ENCODE data around the gene RGS9BP.
"Not testable (repeated sequence)": the region's sequence is repeated elsewhere in the genome, so short reads cannot be mapped to it uniquely, and the experiment has no call there.

The RGS9BP gene, protein sequence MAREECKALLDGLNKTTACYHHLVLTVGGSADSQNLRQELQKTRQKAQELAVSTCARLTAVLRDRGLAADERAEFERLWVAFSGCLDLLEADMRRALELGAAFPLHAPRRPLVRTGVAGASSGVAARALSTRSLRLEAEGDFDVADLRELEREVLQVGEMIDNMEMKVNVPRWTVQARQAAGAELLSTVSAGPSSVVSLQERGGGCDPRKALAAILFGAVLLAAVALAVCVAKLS

DNA sequence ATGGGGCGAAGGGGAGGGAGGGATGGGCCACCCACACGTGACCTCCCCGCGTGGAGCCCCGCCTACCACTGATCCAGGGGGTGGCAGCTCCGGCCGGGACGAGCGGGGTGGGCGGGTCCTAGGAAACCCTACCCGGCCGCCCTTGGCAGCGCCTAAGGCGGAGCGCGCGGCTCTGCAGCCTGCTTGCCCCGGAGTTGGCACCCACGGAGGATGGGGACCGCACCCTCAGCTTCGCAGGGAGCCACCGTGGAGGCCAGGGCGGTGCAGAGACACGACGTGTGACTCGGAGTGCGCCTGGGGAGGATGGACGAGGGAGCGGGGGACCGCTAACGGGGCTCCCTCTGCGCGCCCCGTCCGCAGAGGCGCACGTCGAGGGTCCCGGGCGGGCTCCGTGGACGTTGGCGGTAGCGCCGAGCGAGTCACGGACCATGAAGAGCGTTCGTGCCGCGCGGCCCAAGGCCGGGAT lies at the start of gene RGS9BP:
TSS of gene RGS9BP (plus strand) at position 129 of the 466 bp plus-strand sequence. CDS start 416 bp downstream, outside the sequence.
- peak; percentile 67 for DNase-seq

DNA sequence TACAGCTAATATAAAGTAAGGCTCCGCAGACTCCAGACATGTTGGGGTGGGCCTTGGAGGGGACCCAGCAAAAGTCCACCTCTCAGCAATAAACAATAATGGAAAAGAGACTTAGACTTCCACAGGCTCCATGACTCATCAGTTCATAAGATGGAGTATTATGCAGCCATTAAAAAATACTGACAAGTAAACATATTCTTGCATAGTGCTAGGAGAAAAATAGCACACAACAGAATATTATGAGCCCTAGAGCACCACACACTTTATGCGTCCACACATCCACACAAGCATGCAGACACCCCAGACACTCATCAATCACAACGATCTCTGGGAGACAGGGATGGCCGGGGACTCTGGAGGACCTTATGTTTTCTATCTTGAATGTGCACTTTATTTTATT lies 48.7 kb upstream of the RGS9BP start:
- no peak for DNase-seq

DNA sequence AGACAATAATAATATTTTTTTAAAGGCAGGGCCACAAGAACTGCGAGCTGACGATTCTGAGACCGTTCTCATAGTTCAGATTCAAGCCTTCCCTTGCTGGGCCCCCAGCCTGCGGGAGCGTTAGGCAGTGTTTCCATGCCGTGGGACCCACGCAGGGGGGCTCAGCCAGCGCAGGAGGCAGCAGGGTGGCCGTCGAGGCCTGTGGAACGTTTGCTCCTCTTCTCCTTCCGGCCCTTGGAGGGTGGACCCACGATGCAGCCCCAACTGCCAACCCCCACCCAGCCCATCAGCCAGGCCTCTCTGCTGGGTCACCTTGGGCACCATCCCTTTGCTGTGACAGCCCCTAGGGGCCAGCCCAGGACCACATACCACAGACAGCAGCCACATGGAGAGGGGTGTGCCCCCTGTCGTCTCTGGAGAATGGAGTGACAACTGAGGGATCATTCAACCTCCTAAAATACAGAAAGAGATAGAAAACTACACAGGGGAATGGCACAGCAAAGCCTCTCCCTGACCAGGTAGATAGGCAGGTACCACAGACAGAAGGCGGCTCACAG lies 47.9 kb upstream of the RGS9BP start:
- no peak for DNase-seq

DNA sequence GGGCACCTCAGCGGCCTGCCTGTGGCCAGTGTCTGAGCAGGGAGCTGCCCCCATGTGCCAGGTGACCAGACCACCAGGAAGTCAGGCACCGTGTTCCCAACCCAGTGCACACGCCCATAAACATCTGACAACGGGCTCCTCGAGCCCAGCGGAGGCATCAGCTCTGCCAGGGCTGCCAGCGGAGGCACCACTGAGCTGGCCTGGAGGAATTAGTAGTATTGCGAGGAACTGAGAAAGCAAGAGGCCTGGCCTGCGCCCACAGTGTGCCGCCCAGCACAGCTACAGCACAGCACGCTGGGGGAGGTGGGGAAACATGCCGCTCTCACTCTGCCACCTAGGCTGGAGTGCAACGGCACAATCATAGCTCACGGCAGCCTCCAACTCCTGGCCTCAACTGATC lies 45.3 kb upstream of the RGS9BP start:
- no peak for DNase-seq

DNA sequence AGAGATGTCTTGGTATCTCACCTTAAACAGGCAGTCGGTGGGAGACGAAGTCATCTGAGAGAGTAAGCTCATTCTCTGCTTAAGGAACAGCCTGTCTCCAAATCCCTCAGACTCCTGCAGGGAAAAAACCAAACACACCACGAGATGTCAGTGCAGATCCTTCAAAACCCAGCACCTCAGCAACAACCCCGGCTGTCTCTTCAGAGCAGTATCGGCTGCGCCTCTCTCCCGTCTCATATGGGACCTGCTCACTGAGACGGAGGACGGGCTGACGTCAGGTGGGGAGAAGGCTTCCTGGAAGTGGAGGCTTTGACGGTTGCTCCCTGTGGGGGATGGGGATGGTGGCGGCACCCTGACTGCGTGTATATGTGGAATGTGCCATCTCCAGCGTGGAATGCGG lies 44.3 kb upstream of the RGS9BP start:
- no peak for DNase-seq

DNA sequence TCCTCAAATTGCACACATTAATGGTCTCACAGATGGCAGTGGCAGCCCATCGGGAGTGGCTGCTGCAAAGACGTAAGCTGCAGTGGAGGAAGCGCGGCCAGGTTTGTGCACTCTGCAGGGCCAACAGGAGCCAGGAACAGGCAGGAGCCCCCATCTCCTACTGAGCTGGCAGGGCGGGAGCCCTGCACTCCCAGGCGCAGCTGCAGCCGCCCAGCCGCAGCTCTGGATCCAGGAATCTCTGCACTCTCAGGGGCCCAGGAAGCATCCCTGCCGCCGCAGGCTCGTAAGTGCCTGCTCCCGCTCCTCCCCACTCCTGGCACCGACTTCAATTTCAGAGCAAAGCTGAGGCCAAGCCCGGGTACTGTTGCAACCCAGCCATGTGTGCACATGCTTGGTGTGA lies 38.2 kb upstream of the RGS9BP start:
- DNase-seq, result no peak

DNA sequence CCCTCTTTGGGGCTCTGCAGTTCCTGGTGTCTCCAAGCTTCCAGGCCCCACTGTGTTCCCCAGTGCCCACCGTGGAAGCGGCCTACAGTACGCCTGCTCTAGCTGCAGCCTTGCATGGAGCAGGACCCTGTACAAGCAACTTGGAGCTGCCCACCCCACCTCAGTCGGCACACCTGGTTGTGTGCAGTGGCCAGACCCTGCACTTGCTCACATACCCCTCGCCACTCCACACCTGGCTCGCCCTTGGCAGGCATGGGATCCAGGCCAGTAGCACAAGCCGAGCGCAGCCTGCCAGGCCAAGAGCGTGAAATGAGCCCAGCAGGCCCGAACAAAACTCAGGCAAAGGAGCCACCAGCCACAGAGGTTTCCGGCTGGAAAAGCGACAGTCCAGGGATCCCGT lies 37.0 kb upstream of the RGS9BP start:
- DNase-seq, result no peak

DNA sequence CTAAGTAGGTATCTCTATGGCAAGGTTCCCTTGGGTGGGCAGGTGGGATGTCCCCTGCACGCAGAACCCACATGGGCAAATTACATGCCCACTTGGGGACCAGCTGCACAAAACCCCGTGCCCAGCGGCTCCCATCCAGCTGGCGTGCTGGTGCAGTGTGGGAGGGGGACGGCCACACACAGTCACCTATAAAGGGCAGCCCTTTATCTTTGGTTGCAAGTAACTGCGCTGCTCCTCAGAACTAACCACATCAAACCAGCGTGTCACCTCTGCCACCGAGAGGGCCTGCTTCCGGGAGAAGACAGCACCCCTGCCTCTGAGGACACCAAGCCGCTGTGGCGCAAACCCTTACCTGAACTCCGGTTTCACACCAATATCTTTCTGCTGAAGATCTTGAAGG lies 32.9 kb upstream of the RGS9BP start:
- peak; percentile 74 for DNase-seq

DNA sequence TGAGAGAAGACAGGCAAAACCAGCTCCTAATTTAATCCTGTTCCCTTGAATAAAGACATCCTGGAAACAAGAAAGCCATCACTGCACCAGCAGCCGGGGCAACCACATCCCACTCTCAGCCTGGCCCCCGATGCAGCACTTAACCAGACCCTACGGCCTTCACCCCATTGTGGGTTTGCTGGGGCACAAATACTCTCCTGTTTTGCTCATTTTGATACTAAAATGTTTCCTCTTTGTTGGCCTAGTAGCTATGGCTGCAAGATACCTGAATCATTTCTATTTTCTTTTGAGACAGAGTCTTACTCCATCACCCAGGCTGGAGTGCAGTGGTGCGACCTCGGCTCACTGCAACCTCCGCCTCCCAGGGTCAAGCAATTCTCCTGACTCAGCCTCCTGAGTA lies 29.1 kb upstream of the RGS9BP start:
- DNase-seq, result no peak

DNA sequence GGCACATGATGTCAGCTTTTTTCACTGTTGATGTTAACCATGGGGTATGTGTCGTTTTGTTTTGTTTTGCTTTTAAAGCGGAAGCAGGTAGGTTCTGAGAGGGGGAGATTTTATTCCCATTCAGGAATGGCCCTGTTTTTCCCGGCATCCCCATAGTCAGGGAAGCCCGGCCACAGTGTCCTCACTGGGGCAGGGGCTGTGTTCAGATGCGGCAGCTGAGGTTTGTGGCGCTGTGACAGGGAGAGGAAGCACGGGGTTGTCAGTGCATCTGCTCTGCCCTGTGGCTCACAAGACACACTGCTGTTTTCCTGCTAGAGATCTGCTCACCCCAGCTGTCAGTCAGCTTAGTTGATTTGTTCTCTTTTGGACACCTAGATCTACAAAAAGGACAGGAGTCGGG lies 28.3 kb upstream of the RGS9BP start:
- no peak for DNase-seq

DNA sequence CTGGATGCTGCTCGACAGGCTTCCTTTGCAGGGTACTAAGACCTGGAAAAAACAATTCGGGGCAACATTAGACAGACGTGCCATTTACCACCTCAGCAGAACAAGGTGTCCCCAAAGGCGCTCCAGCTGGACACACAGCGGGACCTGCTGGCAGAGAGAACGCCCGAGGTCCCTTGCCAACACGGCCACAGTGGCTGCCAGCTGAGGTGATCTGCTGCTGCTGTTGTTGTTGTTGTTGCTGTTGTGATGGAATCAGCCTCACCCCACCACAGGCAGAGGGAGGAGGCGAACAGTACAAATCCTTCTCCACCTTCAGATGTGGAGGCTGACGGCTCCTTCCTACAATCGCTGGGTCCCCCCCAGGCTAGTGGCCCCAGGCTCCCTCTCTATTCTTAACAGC lies 25.9 kb upstream of the RGS9BP start:
- DNase-seq, result no peak

DNA sequence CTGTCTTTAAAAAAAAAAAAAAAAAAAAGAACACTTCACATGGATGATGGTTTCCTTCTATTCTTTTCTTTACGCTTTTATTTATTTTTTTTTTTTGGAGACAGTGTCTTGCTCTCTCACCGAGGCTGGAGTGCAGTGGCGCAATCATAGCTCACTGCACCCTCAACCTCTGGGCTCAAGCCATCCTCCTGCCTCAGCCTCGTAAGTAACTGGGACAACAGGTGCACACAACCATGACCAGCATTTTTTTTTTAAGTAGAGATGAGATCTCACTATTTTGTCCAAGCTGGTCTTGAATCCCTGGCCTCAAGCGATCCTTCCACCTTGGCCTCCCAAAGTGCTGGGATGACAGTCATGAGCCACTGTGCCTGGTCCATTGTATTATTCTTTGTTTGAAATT lies 25.0 kb upstream of the RGS9BP start:
- no peak for DNase-seq

DNA sequence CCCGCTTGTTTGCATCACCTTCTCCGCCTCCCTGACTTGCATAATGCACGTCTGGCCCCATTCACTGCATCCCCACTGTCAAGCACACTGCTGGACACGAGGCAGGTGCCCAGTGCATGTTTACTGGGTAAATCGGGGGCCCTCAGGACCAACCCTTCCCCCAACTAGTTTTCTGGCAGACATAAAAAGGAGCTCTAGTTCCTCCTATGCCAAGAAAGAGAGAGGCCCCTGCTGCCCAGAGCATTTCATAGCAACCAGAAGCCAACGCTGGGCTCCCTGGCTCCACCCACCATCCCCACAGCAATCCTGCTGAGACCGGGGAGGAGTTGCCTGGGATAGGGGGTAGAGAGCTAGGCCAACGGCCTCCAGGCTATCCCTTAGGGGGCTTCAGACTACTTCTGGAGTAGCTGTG lies 23.9 kb upstream of the RGS9BP start:
- no peak for DNase-seq

DNA sequence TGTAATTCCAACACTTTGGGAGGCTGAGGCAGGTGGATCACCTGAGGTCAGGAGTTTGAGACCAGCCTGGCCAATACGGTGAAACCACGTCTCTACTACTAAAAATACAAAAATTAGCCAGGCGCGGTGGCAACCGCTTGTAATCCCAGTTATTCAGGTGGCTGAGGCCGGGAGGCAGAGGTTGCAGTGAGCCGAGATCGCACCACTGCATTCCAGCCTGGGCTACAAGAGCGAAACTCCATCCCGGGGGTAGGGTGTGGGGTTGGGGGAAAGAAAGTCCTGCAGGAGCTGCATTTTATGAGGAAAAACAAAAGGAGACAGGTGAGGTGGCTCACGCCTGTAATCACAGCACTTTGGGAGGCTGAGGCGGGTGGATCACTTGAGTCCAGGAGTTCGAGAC lies 23.3 kb upstream of the RGS9BP start:
- DNase-seq, result not testable (repeated sequence)

DNA sequence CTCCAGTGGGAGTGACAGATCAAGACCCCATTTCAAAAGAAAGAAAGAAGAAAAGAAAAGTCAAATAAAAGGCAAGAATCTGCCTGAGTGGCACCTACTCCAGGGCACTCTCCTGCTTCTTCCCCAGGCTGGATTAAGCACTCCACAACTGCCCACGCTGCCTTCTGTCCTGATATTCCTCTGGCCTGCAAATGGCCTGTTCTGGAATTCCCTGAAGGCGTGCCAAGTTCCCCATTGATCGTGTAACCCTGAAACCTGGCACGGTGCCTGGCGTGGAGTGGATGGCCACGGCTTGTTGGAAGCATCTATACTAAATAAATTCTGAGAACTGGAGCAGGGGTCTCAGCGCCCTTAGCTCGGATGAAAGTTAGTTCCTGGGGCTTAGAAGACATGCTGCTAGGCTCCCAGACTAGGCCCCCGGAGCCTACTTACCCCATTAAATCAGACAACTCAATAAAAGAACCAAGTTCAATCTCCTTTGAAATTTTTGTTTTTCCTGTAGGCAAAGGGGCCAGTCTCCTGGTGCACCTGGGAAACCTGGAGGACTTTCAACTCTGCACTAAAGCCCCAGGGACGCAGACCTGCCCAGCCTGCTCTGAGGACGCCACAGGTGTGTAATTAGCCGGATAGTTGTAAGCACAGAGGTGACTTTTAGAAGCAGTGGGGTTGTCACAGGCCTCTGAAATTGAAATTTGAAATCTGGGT lies 22.6 kb upstream of the RGS9BP start:
- no peak for DNase-seq

DNA sequence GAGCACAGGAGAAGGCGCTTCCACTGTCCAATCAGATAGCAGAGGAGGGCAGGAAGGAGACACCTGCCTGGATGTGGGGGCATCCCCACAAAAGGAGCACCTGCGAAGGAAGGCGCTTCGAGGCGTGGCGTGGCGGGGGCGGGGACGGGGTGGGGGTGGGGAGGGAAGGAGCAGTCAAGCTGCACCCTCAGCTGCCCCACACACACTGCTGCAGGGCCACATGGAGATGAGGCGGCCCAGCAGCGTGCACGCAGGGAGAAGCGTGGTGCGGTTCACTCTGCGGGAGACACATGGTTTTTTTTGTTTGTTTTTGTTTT lies 22.1 kb upstream of the RGS9BP start:
- no peak for DNase-seq

DNA sequence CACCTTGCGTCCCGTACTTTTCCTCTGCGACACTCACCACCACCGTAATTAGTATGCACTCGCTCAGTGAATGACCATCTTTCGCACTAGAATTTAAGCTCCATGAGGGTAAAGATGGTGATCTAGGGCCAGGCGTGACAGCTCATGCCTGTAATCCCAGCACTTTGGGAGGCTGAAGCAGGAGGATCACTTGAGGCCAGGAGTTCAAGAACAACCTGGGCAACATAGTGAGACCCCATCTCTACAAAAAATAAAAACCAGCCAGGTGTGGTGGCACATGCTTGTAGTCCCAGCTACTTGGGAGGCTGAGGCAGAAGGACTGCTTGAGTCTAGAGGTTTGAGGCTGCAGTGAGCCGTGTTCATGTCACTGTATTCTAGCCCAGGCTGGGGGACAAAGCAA lies 19.3 kb upstream of the RGS9BP start:
- DNase-seq, result not testable (repeated sequence)

DNA sequence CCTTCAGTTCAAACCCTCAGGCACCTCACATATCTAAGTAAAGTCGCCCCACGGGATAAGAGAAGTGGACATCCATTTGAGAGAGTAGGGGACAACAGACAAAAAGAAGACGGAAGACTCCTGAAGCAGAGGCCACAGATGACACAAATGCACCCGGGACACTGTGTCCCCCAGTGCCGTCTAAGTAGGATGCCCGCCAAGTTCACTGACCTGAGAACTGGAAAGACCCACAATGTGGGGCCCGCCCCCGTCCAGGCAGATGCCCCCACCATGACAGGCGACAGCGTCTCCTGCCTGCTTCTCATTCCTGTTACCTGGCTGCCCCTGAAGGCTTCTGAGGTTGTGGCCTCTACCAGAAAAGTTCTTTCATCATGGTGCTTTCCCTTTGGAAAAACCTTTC lies 17.6 kb upstream of the RGS9BP start:
- DNase-seq, result no peak

DNA sequence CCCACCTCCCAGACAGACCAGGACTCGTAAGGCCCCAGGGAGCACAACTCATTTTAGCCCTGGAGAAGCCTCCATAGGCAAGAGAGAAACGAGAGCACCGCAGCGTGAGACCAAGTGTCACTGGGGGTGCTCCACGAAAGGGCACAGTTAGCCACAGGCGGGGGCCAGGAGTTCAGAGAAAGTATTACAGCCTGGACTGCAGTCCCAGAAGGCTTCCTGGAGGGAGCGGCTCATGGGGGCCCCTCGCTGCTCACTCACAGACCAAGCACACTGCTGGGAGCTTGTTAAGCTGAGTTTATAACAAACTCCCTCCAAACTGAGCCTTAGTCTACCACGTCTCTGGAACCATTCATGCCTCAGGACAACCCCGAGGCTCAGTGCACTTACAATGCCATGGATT lies 17.1 kb upstream of the RGS9BP start:
- DNase-seq, result no peak

DNA sequence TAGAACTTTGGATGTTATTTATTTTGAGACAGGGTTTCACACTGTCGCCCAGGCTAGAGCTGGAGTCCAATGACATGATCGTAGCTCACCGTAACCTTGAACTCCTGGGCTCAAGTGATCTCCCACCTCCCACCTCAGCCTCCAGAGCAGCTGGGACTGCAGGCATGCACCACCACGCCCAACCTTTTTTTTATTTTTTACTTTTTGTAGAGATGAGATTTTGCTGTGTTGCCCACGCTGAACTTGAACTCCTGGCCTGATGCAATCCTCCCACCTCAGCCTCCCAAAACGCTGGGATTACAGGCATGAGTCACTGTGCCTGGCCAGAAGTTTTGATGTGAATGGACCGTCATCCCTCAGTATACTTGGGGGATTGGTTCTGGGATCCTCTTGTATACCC lies 14.3 kb upstream of the RGS9BP start:
- no peak for DNase-seq

DNA sequence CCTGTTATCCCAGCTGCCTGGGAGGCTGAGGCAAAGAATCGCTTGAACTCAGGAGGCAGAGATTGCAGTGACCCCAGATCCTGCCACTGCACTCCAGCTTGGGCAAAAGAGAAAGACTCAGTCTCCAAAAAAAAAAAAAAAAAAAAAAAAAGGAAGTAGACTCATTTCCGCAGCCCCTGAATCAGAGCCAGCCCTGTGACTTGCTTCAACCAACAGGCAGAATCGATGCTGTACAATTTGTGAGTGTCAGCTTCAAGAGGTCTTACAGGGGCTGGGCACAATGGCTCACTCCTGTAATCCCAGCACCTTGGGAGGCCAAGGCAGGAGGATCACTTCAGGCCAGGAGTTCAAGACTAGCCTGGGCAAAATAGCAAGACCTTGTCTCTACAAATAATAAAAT lies 13.5 kb upstream of the RGS9BP start:
- peak; percentile 25 for DNase-seq

DNA sequence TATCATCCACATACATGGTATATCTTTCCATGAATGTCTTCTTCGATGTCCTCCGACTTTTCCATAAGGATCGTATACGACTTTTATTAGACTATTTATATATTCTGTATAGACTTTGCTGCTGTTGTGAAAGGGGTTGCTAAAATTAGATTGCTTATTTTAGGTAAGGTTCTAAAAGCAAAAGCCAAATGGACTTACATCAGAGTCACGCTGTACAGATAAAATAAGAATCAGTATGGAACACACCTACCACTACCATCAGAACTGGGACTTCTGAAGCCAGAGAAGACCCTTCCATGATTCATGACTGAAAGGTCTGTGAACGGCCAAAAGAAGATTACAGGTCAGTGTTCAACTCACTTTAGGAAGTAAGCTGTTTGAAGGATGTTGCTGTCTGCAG lies 9.6 kb upstream of the RGS9BP start:
- DNase-seq, result no peak

DNA sequence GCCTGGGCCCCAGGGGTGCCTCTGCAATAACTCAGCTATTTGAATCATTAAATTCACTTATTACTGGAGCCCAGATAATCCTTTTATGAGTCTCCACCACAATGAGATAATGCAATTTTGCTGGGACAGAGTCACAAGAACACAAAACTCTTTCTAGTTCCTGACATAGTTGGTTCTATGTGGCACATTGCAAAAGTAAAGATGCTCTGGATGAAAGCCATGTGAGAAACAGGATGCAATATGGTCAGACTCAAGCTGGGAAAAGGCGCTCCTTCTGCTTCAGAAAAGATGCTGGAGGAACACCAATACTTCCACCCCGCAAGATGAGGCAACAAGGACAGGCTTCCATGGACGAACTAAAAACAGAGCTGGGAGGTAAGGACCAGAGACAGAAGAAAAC lies 6.3 kb upstream of the RGS9BP start:
- DNase-seq, result no peak

DNA sequence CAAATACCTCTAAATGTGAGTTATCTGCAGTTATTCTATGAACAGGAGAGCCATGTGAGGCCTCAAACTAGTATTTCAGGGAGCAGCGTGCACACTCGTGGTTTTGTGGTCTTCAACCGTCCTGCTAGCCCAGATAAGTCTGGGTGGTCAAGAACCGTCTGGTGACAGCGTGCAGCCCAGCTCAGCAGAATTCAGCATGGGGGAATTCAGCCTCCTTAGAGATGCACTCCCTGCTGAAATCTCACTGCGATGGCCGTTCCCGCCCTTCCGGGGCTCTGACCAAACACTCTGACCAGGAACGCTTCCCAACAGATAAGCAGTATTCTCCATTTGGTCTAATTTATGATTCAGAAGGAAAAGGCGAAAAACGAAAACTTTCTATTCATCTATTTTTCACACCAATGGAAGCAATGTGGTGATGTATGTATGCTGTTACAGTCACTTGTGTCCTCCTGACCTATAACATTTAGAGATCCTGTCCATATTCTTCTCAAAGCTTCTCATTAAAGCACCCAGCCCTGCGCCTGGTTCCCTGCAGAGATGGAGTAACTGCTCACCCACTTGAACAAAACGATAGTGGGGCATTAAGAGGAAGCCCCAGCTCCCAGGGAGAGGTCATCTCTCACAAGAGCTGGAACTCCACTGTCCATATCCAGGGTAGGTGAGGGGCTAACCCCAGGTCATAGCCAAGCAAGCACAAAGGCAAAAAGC lies 3.6 kb upstream of the RGS9BP start:
- no peak for DNase-seq

Measured in CD4-positive, alpha-beta T cell treated with Interleukin-15 for 1 hour (primary cell).